NCI-H128 (cell line): ENCODE measurements around the gene EFR3B.
"Not testable (repeated sequence)": the region's sequence is repeated elsewhere in the genome, so short reads cannot be mapped to it uniquely, and the experiment has no call there.

Source experiments
- DNase-seq: peaks from one replicate; lab custom pipeline; 2025; ENCODE audit not compliant: unreplicated experiment; lab: John Stamatoyannopoulos, UW

The EFR3B gene

GRCh38 chr2:25041928-25042320 is at the start of gene EFR3B:
TSS of gene EFR3B (plus strand) at chr2:25042076. CDS start at chr2:25042313, 237 bp downstream.
- peak; percentile 82 for DNase-seq

- DNase-seq, result no peak
Measured at GRCh38 chr2:24993406-24994145, 48.3 kb upstream of the EFR3B start.

- no peak for DNase-seq
Measured at GRCh38 chr2:24994146-24994724, 47.6 kb upstream of the EFR3B start.

GRCh38 chr2:24999097-24999496 is 42.8 kb upstream of the EFR3B start:
- not testable (repeated sequence) for DNase-seq

GRCh38 chr2:25000036-25000435 is 41.8 kb upstream of the EFR3B start:
- no peak for DNase-seq

- DNase-seq, result no peak
Measured at GRCh38 chr2:25000503-25001324, 41.2 kb upstream of the EFR3B start.

GRCh38 chr2:25001325-25001637 is 40.6 kb upstream of the EFR3B start:
- no peak for DNase-seq

- DNase-seq, result no peak
Measured at GRCh38 chr2:25002066-25002465, 39.8 kb upstream of the EFR3B start.

- DNase-seq, result no peak
Measured at GRCh38 chr2:25009954-25010353, 31.9 kb upstream of the EFR3B start.

- DNase-seq, result not testable (repeated sequence)
Measured at GRCh38 chr2:25011342-25011741, 30.5 kb upstream of the EFR3B start.

- DNase-seq, result no peak
Measured at GRCh38 chr2:25014631-25015030, 27.2 kb upstream of the EFR3B start.

- no peak for DNase-seq
Measured at GRCh38 chr2:25018681-25019080, 23.2 kb upstream of the EFR3B start.

GRCh38 chr2:25021791-25022362 is 20.0 kb upstream of the EFR3B start:
- no peak for DNase-seq

- no peak for DNase-seq
Measured at GRCh38 chr2:25023333-25023732, 18.5 kb upstream of the EFR3B start.

- DNase-seq, result no peak
Measured at GRCh38 chr2:25025229-25026007, 16.5 kb upstream of the EFR3B start.

- DNase-seq, result no peak
Measured at GRCh38 chr2:25026008-25026530, 15.8 kb upstream of the EFR3B start.

GRCh38 chr2:25029183-25029554 is 12.7 kb upstream of the EFR3B start:
- DNase-seq, result no peak

GRCh38 chr2:25030702-25031101 is 11.2 kb upstream of the EFR3B start:
- DNase-seq, result no peak

- no peak for DNase-seq
Measured at GRCh38 chr2:25032094-25032493, 9.8 kb upstream of the EFR3B start.

- no peak for DNase-seq
Measured at GRCh38 chr2:25032901-25033300, 9.0 kb upstream of the EFR3B start.

- no peak for DNase-seq
Measured at GRCh38 chr2:25034081-25034480, 7.8 kb upstream of the EFR3B start.
